Hepatocyte (in vitro differentiated cells): ENCODE measurements around the gene TPX2.

Experiments used
- EZH2 ChIP-seq: fragments of 200-600 bp; sonication (generic); IDR thresholded peaks from 2 replicates; pipeline ENCODE4 v1.6.1; 2016; ENCODE audit warnings: antibody characterized with exemption, mild to moderate bottlenecking, borderline replicate concordance
- TF ChIP-seq, protein P1 (sequence below): fragments of 200-600 bp; sonication (generic); IDR thresholded peaks from 2 replicates; pipeline ENCODE4 v1.5.1; 2016; ENCODE audit warnings: antibody characterized with exemption, mild to moderate bottlenecking; ENCODE audit not compliant: poor library complexity

DNA sequence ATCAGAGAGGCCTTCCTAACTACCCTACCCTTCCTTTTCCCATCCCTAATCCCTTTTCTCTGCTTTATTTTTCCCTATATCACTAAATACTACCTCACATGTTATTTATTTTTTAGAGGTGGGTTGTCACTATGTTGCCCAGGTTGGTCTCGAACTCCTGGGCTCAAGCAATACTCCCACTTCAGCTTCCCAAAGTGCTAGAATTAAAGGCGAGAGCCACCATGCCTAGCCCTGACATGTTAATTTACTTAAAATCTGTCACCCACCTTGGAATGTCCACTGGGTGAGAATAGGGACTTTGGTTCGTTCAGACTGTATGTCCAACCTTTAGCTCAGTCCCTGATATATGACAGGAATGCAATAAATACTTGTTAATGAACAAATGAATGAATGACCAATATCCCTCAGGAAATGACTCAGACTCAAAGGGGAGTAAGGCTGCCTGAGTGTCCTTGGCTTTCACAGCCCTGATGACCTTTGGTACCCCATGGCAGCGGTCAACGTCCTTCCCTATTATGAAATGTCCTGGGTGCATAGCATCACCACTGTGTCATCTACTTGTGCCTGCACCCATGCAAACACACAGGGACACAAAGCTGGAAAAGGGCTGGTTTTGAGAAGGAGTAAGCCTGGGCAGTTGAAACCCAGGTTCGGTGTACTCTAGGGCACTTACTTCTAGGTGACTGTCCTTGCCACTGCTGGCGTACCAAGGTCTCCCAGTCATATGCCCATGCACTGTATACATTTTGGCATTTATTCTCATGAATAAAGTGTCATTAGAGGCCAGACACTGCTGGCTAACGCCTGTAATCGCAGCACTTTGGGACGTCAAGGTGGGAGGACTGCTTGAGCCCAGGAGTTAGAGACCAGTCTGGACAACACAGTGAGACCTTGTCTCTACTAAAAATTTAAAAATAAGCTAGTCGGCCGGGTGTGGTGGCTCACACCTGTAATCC, 43.0 kb upstream of the TPX2 start:
- TF ChIP-seq, protein P1, sequence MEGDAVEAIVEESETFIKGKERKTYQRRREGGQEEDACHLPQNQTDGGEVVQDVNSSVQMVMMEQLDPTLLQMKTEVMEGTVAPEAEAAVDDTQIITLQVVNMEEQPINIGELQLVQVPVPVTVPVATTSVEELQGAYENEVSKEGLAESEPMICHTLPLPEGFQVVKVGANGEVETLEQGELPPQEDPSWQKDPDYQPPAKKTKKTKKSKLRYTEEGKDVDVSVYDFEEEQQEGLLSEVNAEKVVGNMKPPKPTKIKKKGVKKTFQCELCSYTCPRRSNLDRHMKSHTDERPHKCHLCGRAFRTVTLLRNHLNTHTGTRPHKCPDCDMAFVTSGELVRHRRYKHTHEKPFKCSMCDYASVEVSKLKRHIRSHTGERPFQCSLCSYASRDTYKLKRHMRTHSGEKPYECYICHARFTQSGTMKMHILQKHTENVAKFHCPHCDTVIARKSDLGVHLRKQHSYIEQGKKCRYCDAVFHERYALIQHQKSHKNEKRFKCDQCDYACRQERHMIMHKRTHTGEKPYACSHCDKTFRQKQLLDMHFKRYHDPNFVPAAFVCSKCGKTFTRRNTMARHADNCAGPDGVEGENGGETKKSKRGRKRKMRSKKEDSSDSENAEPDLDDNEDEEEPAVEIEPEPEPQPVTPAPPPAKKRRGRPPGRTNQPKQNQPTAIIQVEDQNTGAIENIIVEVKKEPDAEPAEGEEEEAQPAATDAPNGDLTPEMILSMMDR = no peak
- TF ChIP-seq EZH2 = no peak
